Measurements from ENCODE around the gene TMEM39B.

TMEM39B gene

GRCh38 chr1:32040711-32041110 is 32.0 kb upstream of the TMEM39B start:
- DNase-seq (ENCODE audit: low read depth), result no peak
- TF ChIP-seq CTCF (IDR thresholded peaks at IDR 0.05; ENCODE audit: low read length, missing control alignments), result no peak
- H3K4me3 ChIP-seq (replicated peaks; ENCODE audit: low read depth, low read length), result no peak overlapping the region

GRCh38 chr1:32042330-32042729 is 30.4 kb upstream of the TMEM39B start:
- no peak for TF ChIP-seq CTCF (IDR thresholded peaks at IDR 0.05; ENCODE audit: low read length, missing control alignments)
- DNase-seq (ENCODE audit: low read depth), result no peak
- H3K4me3 ChIP-seq (replicated peaks; ENCODE audit: low read depth, low read length), result no peak overlapping the region

- H3K4me3 ChIP-seq (replicated peaks; ENCODE audit: low read depth, low read length), result no peak overlapping the region
- DNase-seq (ENCODE audit: low read depth), result no peak
- TF ChIP-seq CTCF (IDR thresholded peaks at IDR 0.05; ENCODE audit: low read length, missing control alignments), result no peak
Observed at GRCh38 chr1:32044234-32044633, 28.5 kb upstream of the TMEM39B start.

- no peak for TF ChIP-seq CTCF (IDR thresholded peaks at IDR 0.05; ENCODE audit: low read length, missing control alignments)
- no peak overlapping the region for H3K4me3 ChIP-seq (replicated peaks; ENCODE audit: low read depth, low read length)
- no peak for DNase-seq (ENCODE audit: low read depth)
Observed at GRCh38 chr1:32045772-32046171, 27.0 kb upstream of the TMEM39B start.

- H3K4me3 ChIP-seq (replicated peaks; ENCODE audit: low read depth, low read length), result no peak overlapping the region
- no peak for DNase-seq (ENCODE audit: low read depth)
- no peak for TF ChIP-seq CTCF (IDR thresholded peaks at IDR 0.05; ENCODE audit: low read length, missing control alignments)
Observed at GRCh38 chr1:32047701-32048100, 25.0 kb upstream of the TMEM39B start.

GRCh38 chr1:32048440-32048839 is 24.3 kb upstream of the TMEM39B start:
- H3K4me3 ChIP-seq (replicated peaks; ENCODE audit: low read depth, low read length), result no peak overlapping the region
- no peak for DNase-seq (ENCODE audit: low read depth)
- no peak for TF ChIP-seq CTCF (IDR thresholded peaks at IDR 0.05; ENCODE audit: low read length, missing control alignments)

GRCh38 chr1:32051706-32052105 is 21.0 kb upstream of the TMEM39B start:
- DNase-seq (ENCODE audit: low read depth), result no peak
- no peak for TF ChIP-seq CTCF (IDR thresholded peaks at IDR 0.05; ENCODE audit: low read length, missing control alignments)
- H3K4me3 ChIP-seq (replicated peaks; ENCODE audit: low read depth, low read length), result no peak overlapping the region
